ENCODE data around the gene SDF2. TPM values are rescaled to one million over a fixed set of nuclear protein-coding genes. Genes with fewer than 3 reads are reported as not detected.
"Not testable (repeated sequence)": the region's sequence is repeated elsewhere in the genome, so short reads cannot be mapped to it uniquely, and the experiment has no call there.

Gene SDF2
- total and polyA plus RNA-seq, 2 donors, result 35.8 to 73.1 TPM

DNA sequence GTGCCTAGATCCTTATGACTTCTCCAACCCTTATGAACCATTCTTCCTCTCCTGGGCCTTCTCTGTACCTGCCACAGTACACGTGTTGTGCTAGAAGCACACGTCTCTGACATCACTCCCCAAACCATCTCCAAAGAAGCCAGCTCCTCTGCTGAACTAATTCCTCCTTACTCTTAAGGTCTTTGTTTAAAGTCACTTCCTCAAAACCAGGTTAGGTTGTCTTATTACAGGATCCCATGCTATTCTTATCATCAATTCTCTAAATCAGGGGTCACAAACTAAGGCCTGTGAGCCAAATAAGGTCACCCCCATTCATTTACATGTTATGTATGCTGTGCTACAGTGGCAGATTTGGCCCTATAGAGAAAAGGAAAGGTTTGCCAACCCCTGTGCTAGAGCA lies 4.3 kb upstream of the SDF2 start:
- H3K4me1 ChIP-seq (ENCODE audit: insufficient read depth), result peaks cover 5% of the 10 kb centered on the region
- peaks cover 1% of the 10 kb centered on the region for H3K36me3 ChIP-seq (ENCODE audit: insufficient read depth)
- H3K27ac ChIP-seq (ENCODE audit: low read depth), result no peak overlapping the region
- DNase-seq (ENCODE audit: extremely low spot score), result no peak
- WGBS, result 81% methylated on average over 2 of the region's 2 CpGs
- H3K4me3 ChIP-seq (ENCODE audit: low read depth, low read length), result no peak overlapping the region

GRCh38 chr17:28663723-28664122 lies 2.0 kb upstream of the SDF2 start:
- Histone ChIP-seq H3K27ac (ENCODE audit: low read depth) (no peak overlapping the region), H3K4me1 (ENCODE audit: insufficient read depth) (peaks cover 5% of the 10 kb centered on the region), H3K36me3 (ENCODE audit: insufficient read depth) (peaks cover 2% of the 10 kb centered on the region), H3K4me3 (ENCODE audit: low read depth, low read length) (no peak overlapping the region)
- no peak for DNase-seq (ENCODE audit: extremely low spot score)

GRCh38 chr17:28662527-28662829 lies 772 bp upstream of the SDF2 start:
- WGBS, result under 1% methylated on average over 10 of the region's 10 CpGs
- Histone ChIP-seq H3K4me3 (ENCODE audit: low read depth, low read length) (peak overlapping the region; percentile 76), H3K36me3 (ENCODE audit: insufficient read depth) (peaks cover 3% of the 10 kb centered on the region), H3K27ac (ENCODE audit: low read depth) (peak overlapping the region; percentile 98), H3K4me1 (ENCODE audit: insufficient read depth) (peaks cover 5% of the 10 kb centered on the region)
- no peak for DNase-seq (ENCODE audit: extremely low spot score)

DNA sequence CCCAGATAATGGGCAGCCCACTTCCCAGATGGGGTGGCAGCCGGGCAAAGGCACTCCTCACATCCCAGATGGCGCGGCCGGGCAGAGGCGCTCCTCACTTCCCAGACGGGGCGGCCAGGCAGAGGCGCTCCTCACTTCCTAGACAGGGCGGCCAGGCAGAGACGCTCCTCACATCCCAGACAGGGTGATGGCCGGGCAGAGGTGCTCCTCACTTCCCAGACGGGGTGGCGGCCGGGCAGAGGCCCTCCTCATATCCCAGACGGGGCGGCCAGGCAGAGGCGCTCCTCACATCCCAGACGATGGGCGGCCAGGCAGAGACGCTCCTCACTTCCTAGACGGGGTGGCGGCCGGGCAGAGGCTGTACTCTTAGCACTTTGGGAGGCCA lies 2.2 kb downstream of the SDF2 start:
- H3K4me1 ChIP-seq (ENCODE audit: insufficient read depth); H3K27ac ChIP-seq (ENCODE audit: low read depth); DNase-seq (ENCODE audit: extremely low spot score); H3K4me3 ChIP-seq (ENCODE audit: low read depth, low read length); H3K36me3 ChIP-seq (ENCODE audit: insufficient read depth): not testable (repeated sequence)
- 97% methylated on average over 23 of the region's 23 CpGs for WGBS

DNA sequence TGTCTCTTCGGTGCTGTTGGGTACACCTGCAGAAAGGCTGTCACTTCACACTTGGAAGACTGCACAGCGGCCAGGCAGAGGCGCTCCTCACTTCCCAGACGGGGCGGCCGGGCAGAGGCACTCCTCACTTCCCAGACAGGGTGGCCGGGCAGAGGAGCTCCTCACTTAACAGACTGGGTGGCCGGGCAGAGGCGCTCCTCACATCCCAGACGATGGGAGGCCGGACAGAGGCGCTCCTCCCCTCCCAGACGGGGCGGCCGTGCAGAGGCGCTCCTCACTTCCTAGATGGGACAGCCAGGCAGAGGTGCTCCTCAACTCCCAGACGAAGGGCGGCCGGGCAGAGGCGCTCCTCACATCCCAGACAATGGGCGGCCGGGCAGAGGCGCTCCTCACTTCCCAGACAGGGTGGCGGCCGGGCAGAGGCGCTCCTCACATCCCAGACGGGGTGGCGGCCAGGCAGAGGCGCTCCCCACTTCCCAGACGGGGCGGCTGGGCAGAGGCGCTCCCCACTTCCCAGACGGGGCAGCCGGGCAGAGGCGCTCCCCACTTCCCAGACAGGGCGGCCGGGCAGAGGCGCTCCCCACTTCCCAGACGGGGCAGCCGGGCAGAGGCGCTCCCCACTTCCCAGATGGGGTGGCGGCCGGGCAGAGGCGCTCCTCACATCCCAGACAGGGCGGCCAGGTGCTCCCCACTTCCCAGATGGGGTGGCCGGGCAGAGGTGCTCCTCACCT lies 2.8 kb downstream of the SDF2 start:
- not testable (repeated sequence) for DNase-seq (ENCODE audit: extremely low spot score); H3K36me3 ChIP-seq (ENCODE audit: insufficient read depth); H3K4me1 ChIP-seq (ENCODE audit: insufficient read depth); H3K27ac ChIP-seq (ENCODE audit: low read depth); H3K4me3 ChIP-seq (ENCODE audit: low read depth, low read length)
- 97% methylated on average over 46 of the region's 46 CpGs for WGBS

DNA sequence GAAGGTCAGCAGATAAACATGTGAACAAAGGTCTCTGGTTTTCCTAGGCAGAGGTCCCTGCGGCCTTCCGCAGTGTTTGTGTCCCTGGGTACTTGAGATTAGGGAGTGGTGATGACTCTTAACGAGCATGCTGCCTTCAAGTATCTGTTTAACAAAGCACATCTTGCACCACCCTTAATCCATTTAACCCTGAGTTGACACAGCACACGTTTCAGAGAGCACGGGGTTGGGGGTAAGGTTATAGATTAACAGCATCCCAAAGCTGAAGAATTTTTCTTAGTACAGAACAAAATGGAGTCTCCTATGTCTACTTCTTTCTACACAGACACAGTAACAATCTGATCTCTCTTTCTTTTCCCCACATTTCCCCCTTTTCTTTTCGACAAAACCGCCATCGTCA lies 3.4 kb downstream of the SDF2 start:
- not testable (repeated sequence) for H3K4me1 ChIP-seq (ENCODE audit: insufficient read depth); H3K4me3 ChIP-seq (ENCODE audit: low read depth, low read length); DNase-seq (ENCODE audit: extremely low spot score); H3K27ac ChIP-seq (ENCODE audit: low read depth); H3K36me3 ChIP-seq (ENCODE audit: insufficient read depth)
- 92% methylated on average over 6 of the region's 8 CpGs for WGBS

DNA sequence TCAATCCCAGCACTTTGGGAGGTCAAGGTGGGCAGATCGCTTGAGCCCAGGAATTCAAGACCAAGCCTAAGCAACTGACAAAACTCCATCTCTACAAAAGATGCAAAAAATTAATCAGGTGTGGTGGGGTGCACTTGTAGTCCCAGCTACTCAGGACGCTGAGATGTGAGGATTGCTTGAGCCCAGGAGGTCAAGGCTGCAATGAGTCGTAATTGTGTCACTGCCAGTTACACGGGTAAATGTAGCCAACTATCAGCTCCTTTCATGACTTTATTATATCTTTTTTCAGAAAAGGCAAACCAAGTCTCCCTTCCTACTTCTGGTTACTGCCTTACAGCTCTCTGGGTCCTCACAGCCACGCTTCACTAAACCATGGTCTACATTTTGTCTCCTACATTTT lies 4.0 kb downstream of the SDF2 start:
- WGBS, result 85% methylated on average over 5 of the region's 5 CpGs
- Histone ChIP-seq H3K27ac (ENCODE audit: low read depth) (no peak overlapping the region), H3K36me3 (ENCODE audit: insufficient read depth) (peaks cover 3% of the 10 kb centered on the region), H3K4me3 (ENCODE audit: low read depth, low read length) (no peak overlapping the region), H3K4me1 (ENCODE audit: insufficient read depth) (no peaks in the 10 kb centered on the region)
- no peak for DNase-seq (ENCODE audit: extremely low spot score)

GRCh38 chr17:28655160-28655559 lies 6.5 kb downstream of the SDF2 start:
- DNase-seq (ENCODE audit: extremely low spot score), result no peak
- Histone ChIP-seq H3K36me3 (ENCODE audit: insufficient read depth) (peaks cover 3% of the 10 kb centered on the region), H3K4me3 (ENCODE audit: low read depth, low read length) (no peak overlapping the region), H3K27ac (ENCODE audit: low read depth) (no peak overlapping the region), H3K4me1 (ENCODE audit: insufficient read depth) (no peaks in the 10 kb centered on the region)
- 94% methylated on average over 5 of the region's 5 CpGs for WGBS

- no peak for DNase-seq (ENCODE audit: extremely low spot score)
- 83% methylated on average over 2 of the region's 2 CpGs for WGBS
- H3K27ac ChIP-seq (ENCODE audit: low read depth), result no peak overlapping the region
- no peak overlapping the region for H3K4me3 ChIP-seq (ENCODE audit: low read depth, low read length)
- H3K4me1 ChIP-seq (ENCODE audit: insufficient read depth), result no peaks in the 10 kb centered on the region
- no peaks in the 10 kb centered on the region for H3K36me3 ChIP-seq (ENCODE audit: insufficient read depth)
Measured at GRCh38 chr17:28648698-28649097, 13.0 kb downstream of the SDF2 start.

DNA sequence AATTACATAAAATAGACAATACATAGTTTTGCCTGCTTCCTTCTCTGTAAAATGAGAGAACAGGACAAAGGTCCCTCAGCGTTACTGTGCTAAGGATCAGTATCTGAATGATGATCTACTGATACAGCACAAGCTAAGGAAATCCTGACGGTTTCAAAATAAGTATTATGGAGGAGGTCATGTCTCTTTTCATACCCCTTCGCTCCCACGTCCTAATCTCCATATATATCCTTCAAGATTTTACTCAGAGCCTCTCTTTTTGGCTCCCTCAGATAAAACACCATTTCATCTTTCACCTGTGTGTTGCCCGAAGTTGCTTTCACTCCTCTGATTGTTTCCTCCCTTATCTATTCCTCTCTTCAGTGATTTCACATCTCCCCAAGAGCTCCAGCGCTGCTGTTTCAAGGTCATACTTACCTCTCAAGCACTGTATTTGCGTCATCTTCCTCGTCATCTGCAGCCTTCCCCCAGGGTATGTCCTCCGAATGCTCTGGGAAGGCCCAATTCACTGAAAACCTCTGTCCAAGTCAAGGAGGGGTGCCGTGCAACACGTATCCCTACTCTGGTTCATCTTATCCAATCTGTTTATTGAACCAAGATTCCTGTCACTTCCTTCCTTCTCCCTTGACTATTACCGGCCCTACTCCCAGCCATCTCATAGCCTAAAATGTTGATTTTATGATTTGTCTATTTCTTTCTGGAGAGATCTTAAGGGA lies 15.5 kb downstream of the SDF2 start:
- peak overlapping the region; percentile 97 for H3K4me3 ChIP-seq (ENCODE audit: low read depth, low read length)
- peak overlapping the region; percentile 91 for H3K27ac ChIP-seq (ENCODE audit: low read depth)
- WGBS, result 64% methylated on average over 12 of the region's 12 CpGs
- no peaks in the 10 kb centered on the region for H3K36me3 ChIP-seq (ENCODE audit: insufficient read depth)
- no peaks in the 10 kb centered on the region for H3K4me1 ChIP-seq (ENCODE audit: insufficient read depth)
- no peak for DNase-seq (ENCODE audit: extremely low spot score)

DNA sequence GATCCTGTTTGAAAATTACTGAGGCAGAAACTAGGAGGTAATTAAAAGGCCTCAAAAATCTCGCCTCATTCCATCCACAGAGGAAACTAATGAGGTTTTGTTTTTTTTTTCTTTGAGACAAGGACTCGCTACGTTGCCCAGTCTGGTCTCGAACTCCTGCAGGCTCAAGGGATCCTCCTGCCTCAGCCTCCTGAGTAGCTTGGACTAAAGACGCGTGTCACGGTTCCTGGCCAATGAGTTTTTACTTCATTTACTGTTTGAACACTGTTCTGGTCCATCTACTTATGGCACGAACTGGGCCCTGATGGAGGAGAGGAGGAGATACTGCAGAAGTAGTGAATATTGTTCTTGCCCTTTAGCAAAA lies 16.1 kb downstream of the SDF2 start:
- Histone ChIP-seq H3K27ac (ENCODE audit: low read depth) (peak overlapping the region; percentile 91), H3K4me1 (ENCODE audit: insufficient read depth) (no peaks in the 10 kb centered on the region), H3K36me3 (ENCODE audit: insufficient read depth) (no peaks in the 10 kb centered on the region), H3K4me3 (ENCODE audit: low read depth, low read length) (peak overlapping the region; percentile 97)
- WGBS, result 35% methylated on average over 8 of the region's 8 CpGs
- DNase-seq (ENCODE audit: extremely low spot score), result no peak

GRCh38 chr17:28644787-28645575 lies 16.7 kb downstream of the SDF2 start, which contains the start of gene BLTP2:
Gene BLTP2, minus strand, starts transcription at chr17:28645158. Its CDS starts 102 bp downstream, at chr17:28645056.
- Histone ChIP-seq H3K4me3 (ENCODE audit: low read depth, low read length) (peak within 1 kb of the TSS; percentile 97), H3K4me1 (ENCODE audit: insufficient read depth) (no peaks in the 10 kb centered on the region), H3K27ac (ENCODE audit: low read depth) (peak within 1 kb of the TSS; percentile 91), H3K36me3 (ENCODE audit: insufficient read depth) (no peaks in the 10 kb centered on the region)
- peak; percentile 89 for DNase-seq (ENCODE audit: extremely low spot score)
- 1% methylated on average over 88 of the region's 89 CpGs for WGBS

GRCh38 chr17:28643983-28644786 lies 17.5 kb downstream of the SDF2 start:
- WGBS, result 2% methylated on average over 18 of the region's 18 CpGs
- H3K36me3 ChIP-seq (ENCODE audit: insufficient read depth), result no peaks in the 10 kb centered on the region
- DNase-seq (ENCODE audit: extremely low spot score), result no peak

More at GRCh38 chr17:28643983-28644786, 17.5 kb downstream of the SDF2 start:
- H3K4me3 ChIP-seq (ENCODE audit: low read depth, low read length), result peak overlapping the region; percentile 97
- H3K27ac ChIP-seq (ENCODE audit: low read depth), result peak overlapping the region; percentile 71
- no peaks in the 10 kb centered on the region for H3K4me1 ChIP-seq (ENCODE audit: insufficient read depth)

All from urinary bladder (tissue), 4 donors.